Stimulated activated CD4-positive, alpha-beta T cell treated with anti-CD3 and anti-CD28 coated beads, Interleukin-1b, Interleukin-23, amount 100 ng/mL, for 4 hours (primary cell): Measurements from ENCODE around the gene CEACAM20.
"Not testable (repeated sequence)": the region's sequence is repeated elsewhere in the genome, so short reads cannot be mapped to it uniquely, and the experiment has no call there.

ENCODE experiments used
- DNase-seq, 2 donors: peaks; one replicate each; pipeline ENCODE4 v3.0.0-alpha.2; 2020; ENCODE audit warnings: low read depth in 2 of 2

CEACAM20 gene

DNA sequence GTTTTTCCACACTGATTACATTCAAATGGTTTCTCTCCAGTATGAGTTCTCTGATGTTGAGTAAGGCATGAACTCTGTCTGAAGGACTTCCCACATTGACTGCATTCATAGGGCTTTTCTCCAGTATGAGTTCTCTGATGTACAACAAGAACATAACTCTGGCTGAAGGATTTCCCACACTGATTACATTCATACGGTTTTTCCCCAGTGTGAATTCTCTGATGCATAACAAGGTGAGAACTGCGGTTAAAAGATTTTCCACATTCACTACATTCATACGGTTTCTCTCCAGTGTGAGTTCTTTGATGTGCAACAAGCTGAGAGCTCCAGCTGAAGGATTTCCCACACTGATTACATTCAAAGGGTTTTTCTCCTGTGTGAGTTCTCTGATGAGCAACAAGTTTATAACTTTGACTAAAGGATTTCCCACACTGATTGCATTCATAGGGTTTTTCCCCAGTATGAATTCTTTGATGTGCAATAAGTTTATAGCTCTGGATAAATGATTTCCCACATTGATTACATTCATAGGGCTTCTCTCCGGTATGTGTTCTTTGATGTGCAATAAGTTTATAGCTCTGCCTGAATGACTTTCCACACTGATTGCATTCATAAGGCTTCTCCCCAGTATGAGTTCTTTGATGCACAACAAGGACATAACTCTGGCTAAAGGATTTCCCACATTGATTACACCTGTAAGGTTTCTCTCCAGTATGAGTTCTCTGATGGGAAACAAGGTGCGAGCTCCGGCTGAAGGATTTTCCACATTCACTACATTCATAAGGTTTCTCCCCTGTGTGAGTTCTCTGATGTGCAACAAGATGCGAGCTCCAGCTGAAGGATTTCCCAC, 52.7 kb downstream of the CEACAM20 start:
- DNase-seq: no peak

DNA sequence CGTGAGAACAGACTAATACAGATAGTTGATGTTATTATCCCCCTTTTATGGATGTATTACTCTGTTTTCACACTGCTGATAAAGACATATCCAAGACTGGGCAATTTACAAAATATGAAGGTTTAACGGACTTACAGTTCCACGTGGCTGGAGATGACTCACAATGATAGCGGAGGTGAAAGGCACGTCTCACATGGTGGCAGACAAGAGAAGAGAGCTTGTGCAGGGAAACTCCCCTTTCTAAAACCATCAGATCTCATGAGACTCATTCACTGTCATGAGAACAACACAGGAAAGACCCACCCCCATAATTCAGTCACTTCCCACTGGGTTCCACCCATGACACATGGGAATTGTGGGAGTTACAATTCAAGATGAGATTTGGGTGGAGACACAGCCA, 60.7 kb downstream of the CEACAM20 start:
- DNase-seq: not testable (repeated sequence)

DNA sequence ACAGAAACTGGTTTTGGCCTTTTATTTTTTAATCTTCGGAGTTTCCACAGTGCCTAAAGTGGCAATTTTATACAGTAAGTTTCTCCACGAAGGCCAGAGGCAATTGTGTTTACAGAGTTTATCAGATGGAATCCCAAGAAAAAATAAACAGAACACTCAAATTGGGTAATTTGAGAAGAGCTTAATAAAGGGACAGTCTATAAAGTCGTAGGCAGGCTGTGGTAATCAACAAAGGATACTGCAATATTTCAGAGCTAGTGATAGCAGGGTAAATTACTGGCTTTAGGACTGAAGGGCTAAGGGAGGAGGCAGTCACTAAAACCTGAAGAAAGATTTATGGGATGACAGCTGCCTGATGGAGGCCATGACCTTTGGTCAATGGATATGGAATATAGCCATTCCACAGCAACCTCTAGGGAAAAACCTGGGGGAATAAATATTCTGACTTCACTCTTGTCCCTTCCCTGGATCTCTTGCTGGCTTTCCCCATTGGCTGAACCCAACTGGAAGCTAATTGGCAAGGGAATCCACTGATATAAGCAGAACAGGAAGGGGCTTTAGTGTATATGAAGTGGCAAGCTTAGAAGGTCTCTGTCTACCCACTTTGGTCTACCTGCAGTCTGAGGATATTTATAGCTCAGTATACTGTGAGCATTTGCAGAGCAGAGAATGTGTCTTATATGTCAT, 66.7 kb downstream of the CEACAM20 start:
- DNase-seq: not testable (repeated sequence)
